GM18951 (cell line): Measurements from ENCODE around the gene KRTAP22-1.

ENCODE experiments used
- POLR2A ChIP-seq: IDR thresholded peaks from 4 replicates; pipeline ENCODE4 v1.6.1; 2011; ENCODE audit warnings: mild to moderate bottlenecking; ENCODE audit not compliant: insufficient read length, insufficient read depth; ENCODE audit errors: extremely low read depth
- in situ Hi-C: fragments of 300-500 bp; cut with MboI; formaldehyde crosslinking; loops from one replicate; pipeline ENCODE4 v1.12.0; 2022; ENCODE audit warnings: low sequenced_read_pairs, mixed read lengths, inconsistent platforms; ENCODE audit not compliant: unreplicated experiment

Gene KRTAP22-1

DNA sequence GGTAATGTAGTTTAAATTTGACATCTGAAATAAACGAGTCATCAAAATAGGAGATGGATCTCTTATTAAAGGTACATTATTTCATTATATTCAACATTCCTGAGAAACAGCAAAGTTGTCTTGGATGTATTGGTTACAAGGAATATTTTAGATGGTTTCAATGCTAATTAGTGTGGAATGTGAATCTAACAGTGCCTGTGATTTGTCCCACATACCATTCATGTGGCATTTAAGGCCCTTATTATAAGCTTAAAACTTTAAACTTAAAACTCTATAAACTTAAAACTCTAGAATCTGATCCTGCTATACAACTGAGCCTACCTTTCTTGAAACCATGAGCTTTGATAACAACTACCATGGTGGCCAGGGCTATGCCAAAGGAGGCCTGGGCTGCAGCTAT, at the start of gene KRTAP22-1:
KRTAP22-1 (plus strand) TSS at position 301 of the 400 bp plus-strand sequence.
- in situ Hi-C loops, result no loop called here

GRCh38 chr21:30552782-30553181, 48.1 kb upstream of the KRTAP22-1 start:
- in situ Hi-C loops, result no loop called here
- TF ChIP-seq POLR2A, result no peak

More for the DNA sequence above, at the start of gene KRTAP22-1:
- no peak for TF ChIP-seq POLR2A

DNA sequence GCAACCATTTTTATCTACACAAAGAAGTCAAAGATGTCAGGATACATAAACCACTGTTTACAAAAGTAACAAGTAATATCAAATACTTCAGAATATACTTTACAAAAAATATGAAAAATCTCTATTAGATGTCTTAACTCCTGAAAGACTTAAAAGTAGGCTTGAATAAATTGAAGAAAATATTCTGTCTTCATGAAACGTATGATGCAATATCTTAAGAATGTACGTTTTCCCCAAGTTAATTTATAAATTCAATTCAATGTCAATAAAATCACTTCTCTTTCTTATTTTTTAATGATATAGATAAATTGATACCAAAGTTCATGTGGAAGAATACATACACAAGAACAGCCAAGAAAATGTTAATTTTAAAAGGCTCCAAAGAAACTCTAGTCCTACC, 45.8 kb upstream of the KRTAP22-1 start:
- in situ Hi-C loops, result no loop called here
- TF ChIP-seq POLR2A, result no peak

DNA sequence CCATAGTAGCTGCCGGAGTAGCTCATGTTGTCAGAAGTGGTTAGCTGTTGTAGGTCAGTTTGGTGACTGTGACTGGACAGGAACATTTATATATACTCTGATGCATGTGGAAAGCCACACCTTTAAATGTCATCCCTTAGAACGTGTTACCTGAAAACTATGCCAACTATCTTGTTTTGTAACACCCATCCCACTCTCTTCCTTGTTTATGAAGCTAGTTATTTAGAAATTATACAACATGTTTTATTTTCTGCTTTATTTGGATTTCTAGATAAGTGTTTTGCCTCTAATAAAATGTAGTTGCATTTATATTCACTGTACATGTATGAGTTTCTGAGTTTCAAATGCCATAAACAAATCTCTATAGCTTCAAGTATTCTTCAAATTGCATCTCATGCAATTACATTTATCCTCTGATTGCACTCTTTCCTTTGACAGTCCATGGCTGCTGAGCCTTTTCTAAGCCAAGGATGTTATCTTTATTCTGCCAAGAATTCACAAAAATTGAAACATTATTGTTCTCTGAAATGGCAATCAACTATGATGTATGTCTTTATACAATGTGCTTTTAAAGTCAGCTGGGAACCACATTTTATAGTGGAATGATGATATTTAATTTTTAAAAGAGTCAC, 39.5 kb upstream of the KRTAP22-1 start, which contains the start of gene KRTAP19-7:
KRTAP19-7 (minus strand) TSS at position 51 of the 632 bp plus-strand sequence; CDS start at position 26, 25 bp downstream.
- in situ Hi-C loops, result no loop called here
- TF ChIP-seq POLR2A, result no peak

GRCh38 chr21:30561957-30562356, 38.9 kb upstream of the KRTAP22-1 start:
- in situ Hi-C loops, result no loop called here
- TF ChIP-seq POLR2A, result no peak

DNA sequence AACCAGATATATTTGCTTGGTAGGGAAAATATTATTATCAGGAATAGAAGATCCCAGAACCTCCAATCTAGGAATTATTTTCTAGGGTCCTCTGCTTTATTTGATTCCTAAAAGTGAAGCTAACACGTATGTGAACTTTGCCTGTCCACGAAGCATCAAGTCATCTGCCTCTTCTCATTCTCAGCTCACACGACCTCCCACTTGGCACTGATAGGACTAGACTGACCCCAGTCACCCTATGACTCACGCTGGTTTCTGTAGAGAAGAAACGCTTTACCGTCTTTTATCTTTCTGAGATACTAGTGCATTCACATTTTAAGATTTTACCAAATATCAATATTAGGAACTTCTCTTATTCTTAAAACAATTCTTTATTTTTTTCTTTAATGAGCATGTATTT, 37.8 kb upstream of the KRTAP22-1 start:
- in situ Hi-C loops, result no loop called here

GRCh38 chr21:30563630-30564029, 37.3 kb upstream of the KRTAP22-1 start:
- TF ChIP-seq POLR2A, result no peak
- in situ Hi-C loops, result no loop called here

More for the DNA sequence above, 37.8 kb upstream of the KRTAP22-1 start:
- no peak for TF ChIP-seq POLR2A

DNA sequence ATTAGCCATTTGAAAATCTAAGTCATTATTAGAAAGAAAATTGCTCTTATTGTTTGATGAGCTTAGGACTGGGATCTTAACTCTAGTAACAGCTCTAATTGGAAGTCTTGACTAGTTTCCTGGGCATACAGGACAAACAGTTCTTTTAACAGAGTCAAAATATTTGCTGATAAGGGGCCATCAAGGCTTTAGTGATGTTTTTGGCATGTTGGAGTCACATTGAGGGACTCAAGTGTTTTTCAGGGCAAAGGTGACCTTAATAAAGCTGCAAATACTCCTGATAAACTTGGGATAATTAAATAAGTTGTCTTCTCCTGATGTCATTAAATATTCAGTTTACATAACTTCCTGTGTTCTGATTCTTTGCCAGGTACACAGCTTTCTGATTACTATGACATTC, 33.3 kb upstream of the KRTAP22-1 start:
- no peak for TF ChIP-seq POLR2A
- in situ Hi-C loops, result no loop called here

- in situ Hi-C loops, result no loop called here
- TF ChIP-seq POLR2A, result no peak
These were observed 23.1 kb upstream of the KRTAP22-1 start for GRCh38 chr21:30577766-30578165.

GRCh38 chr21:30579346-30579745, 21.5 kb upstream of the KRTAP22-1 start:
- TF ChIP-seq POLR2A, result no peak
- in situ Hi-C loops, result no loop called here

DNA sequence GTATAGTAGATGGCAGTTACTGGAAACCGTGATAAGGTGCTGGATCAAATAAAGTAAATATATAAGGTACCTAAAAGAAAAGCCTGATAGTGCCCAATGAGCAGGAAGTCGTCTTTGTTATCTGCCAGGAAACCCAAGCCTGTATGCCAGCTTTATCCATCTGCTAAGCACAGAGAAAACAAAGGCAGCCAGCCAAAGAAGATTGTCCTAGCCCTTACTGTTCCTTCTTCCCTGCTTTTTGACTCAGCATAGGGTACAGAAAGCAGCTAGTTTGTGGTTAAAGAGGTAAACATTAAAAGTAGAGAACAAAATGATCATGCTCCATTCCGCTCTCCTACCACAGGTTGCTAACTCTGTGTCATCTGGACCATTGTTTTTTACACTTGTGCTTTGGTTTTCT, 20.8 kb upstream of the KRTAP22-1 start:
- no peak for TF ChIP-seq POLR2A
- in situ Hi-C loops, result no loop called here

GRCh38 chr21:30582870-30583269, 18.0 kb upstream of the KRTAP22-1 start:
- TF ChIP-seq POLR2A, result no peak
- in situ Hi-C loops, result no loop called here

- in situ Hi-C loops, result no loop called here
- no peak for TF ChIP-seq POLR2A
These were observed 10.6 kb upstream of the KRTAP22-1 start, which contains the start of gene KRTAP22-2 for GRCh38 chr21:30590297-30590696. KRTAP22-2 (minus strand) TSS chr21:30590397.

GRCh38 chr21:30592140-30592539, 8.7 kb upstream of the KRTAP22-1 start, which contains the start of gene KRTAP6-3:
KRTAP6-3 (plus strand) TSS chr21:30592440; CDS start chr21:30592446, 6 bp downstream.
- no peak for TF ChIP-seq POLR2A
- in situ Hi-C loops, result no loop called here
